ENCODE data around the gene TTC16.

TTC16 gene

GRCh38 chr9:127734747-127735529 lies 19.1 kb downstream of the TTC16 start, which contains the start of gene TOR2A:
Gene TOR2A, minus strand, starts transcription at chr9:127735294. Its CDS starts 24 bp downstream, at chr9:127735270.
- peaks cover 13% of the 10 kb centered on the region for H3K4me1 Mint-ChIP-seq (ENCODE audit: low read depth)
- H3K4me3 Mint-ChIP-seq: peak within 1 kb of the TSS; percentile 88
- DNase-seq (ENCODE audit: low spot score): peak; percentile 96

DNA sequence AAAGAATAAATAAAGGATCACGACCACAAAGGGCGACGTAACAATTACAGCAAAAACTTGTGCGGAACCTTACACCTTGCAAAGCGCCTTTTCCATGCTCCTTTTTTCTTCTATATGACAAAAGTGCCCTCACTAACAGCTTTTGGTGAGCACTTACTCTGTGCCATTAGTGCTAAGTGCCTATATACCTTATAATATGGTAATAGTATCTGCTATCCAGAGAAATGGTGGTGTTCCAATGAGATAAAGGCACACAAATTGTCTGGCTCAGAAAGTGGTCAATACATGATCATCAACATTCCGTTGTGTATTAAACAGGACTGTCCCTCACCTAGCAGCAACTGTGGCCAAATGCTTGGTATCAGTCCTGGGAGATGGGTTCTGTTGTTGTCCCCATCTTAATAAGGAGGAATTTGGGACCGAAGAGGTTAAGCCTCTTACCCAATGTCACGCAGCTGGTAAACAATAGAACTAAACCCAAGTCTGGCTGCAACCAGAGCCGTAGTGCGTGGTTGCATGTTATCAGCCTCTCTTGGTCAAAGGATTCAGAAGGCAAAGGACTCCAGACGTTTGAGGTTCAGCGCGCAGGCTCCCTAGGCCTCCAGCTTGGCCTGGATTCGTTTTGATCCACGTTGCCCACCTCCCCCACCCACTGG lies 19.8 kb downstream of the TTC16 start:
- Mint-ChIP-seq H3K27ac (peak overlapping the region; percentile 94), H3K9me3 (no peaks in the 10 kb centered on the region), H3K4me1 (ENCODE audit: low read depth) (peaks cover 13% of the 10 kb centered on the region), H3K4me3 (peak overlapping the region; percentile 88), H3K27me3 (ENCODE audit: low read depth) (no peaks in the 10 kb centered on the region), H3K36me3 (ENCODE audit: low read depth) (peaks cover 21% of the 10 kb centered on the region)
- DNase-seq (ENCODE audit: low spot score): no peak

More at GRCh38 chr9:127734747-127735529, 19.1 kb downstream of the TTC16 start, which contains the start of gene TOR2A:
- no peaks in the 10 kb centered on the region for H3K27me3 Mint-ChIP-seq (ENCODE audit: low read depth)
- H3K27ac Mint-ChIP-seq: peak within 1 kb of the TSS; percentile 94
- peaks cover 17% of the 10 kb centered on the region for H3K36me3 Mint-ChIP-seq (ENCODE audit: low read depth)
- no peaks in the 10 kb centered on the region for H3K9me3 Mint-ChIP-seq

- peaks cover 10% of the 10 kb centered on the region for H3K4me1 Mint-ChIP-seq (ENCODE audit: low read depth)
- DNase-seq (ENCODE audit: low spot score): no peak
- H3K27ac Mint-ChIP-seq: no peak overlapping the region
- H3K27me3 Mint-ChIP-seq (ENCODE audit: low read depth): no peaks in the 10 kb centered on the region
- H3K4me3 Mint-ChIP-seq: no peak overlapping the region
- H3K36me3 Mint-ChIP-seq (ENCODE audit: low read depth): peaks cover 33% of the 10 kb centered on the region
- no peaks in the 10 kb centered on the region for H3K9me3 Mint-ChIP-seq
Measured at GRCh38 chr9:127738666-127739065, 22.8 kb downstream of the TTC16 start.

GRCh38 chr9:127739614-127740330 lies 23.9 kb downstream of the TTC16 start:
- no peak overlapping the region for H3K4me3 Mint-ChIP-seq
- H3K36me3 Mint-ChIP-seq (ENCODE audit: low read depth): peaks cover 38% of the 10 kb centered on the region
- no peak overlapping the region for H3K27ac Mint-ChIP-seq
- no peaks in the 10 kb centered on the region for H3K9me3 Mint-ChIP-seq
- no peak for DNase-seq (ENCODE audit: low spot score)
- no peaks in the 10 kb centered on the region for H3K27me3 Mint-ChIP-seq (ENCODE audit: low read depth)
- peaks cover 5% of the 10 kb centered on the region for H3K4me1 Mint-ChIP-seq (ENCODE audit: low read depth)

GRCh38 chr9:127741831-127742434 lies 26.1 kb downstream of the TTC16 start:
- Mint-ChIP-seq H3K4me1 (ENCODE audit: low read depth) (no peaks in the 10 kb centered on the region), H3K9me3 (no peaks in the 10 kb centered on the region), H3K27ac (no peak overlapping the region), H3K4me3 (no peak overlapping the region), H3K27me3 (ENCODE audit: low read depth) (no peaks in the 10 kb centered on the region), H3K36me3 (ENCODE audit: low read depth) (peaks cover 43% of the 10 kb centered on the region)
- no peak for DNase-seq (ENCODE audit: low spot score)

- no peak overlapping the region for H3K27ac Mint-ChIP-seq
- no peak overlapping the region for H3K4me3 Mint-ChIP-seq
- no peak for DNase-seq (ENCODE audit: low spot score)
- H3K36me3 Mint-ChIP-seq (ENCODE audit: low read depth): peaks cover 45% of the 10 kb centered on the region
- no peaks in the 10 kb centered on the region for H3K4me1 Mint-ChIP-seq (ENCODE audit: low read depth)
- no peaks in the 10 kb centered on the region for H3K27me3 Mint-ChIP-seq (ENCODE audit: low read depth)
- no peaks in the 10 kb centered on the region for H3K9me3 Mint-ChIP-seq
Measured at GRCh38 chr9:127742435-127743088, 26.7 kb downstream of the TTC16 start.

- Mint-ChIP-seq H3K27ac (no peak overlapping the region), H3K27me3 (ENCODE audit: low read depth) (no peaks in the 10 kb centered on the region), H3K36me3 (ENCODE audit: low read depth) (peaks cover 47% of the 10 kb centered on the region), H3K9me3 (no peaks in the 10 kb centered on the region), H3K4me3 (no peak overlapping the region), H3K4me1 (ENCODE audit: low read depth) (no peaks in the 10 kb centered on the region)
- DNase-seq (ENCODE audit: low spot score): no peak
Measured at GRCh38 chr9:127744398-127745110, 28.7 kb downstream of the TTC16 start.

DNA sequence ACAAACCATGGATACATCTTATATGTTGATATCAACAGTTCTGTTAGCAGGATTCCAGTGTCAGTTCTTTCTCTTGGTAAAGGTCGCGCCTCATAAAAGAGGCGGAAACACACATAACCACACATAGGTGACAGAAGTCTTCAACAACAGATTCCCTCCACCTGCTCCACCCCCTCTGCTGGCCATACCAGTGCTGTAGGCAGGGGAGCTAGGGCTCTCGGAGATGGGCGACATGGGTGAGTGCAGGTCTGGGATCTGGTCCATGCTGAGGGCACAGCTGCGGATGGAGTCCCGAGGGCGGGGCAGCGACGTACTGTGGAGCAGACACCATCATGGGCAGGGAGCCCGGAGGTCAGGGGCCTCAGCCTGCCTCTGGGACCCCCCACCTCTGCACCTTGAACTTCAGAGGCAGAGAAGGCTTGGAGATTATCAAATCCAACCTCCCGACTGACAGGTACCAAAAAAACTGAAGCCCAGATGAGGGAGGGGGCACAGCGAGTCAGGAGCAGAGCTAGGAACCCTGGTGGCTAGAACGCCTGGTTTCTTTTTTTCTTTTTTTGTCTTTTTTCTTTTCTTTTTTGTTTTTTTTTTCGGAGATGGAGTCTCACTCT lies 31.2 kb downstream of the TTC16 start:
- DNase-seq (ENCODE audit: low spot score): no peak
- Mint-ChIP-seq H3K4me3 (no peak overlapping the region), H3K4me1 (ENCODE audit: low read depth) (no peaks in the 10 kb centered on the region)

GRCh38 chr9:127749090-127749787 lies 33.4 kb downstream of the TTC16 start:
- Mint-ChIP-seq H3K4me3 (no peak overlapping the region), H3K27me3 (ENCODE audit: low read depth) (no peaks in the 10 kb centered on the region), H3K4me1 (ENCODE audit: low read depth) (no peaks in the 10 kb centered on the region), H3K36me3 (ENCODE audit: low read depth) (peaks cover 44% of the 10 kb centered on the region), H3K9me3 (no peaks in the 10 kb centered on the region), H3K27ac (no peak overlapping the region)
- DNase-seq (ENCODE audit: low spot score): no peak

More for the DNA sequence above, 31.2 kb downstream of the TTC16 start:
- H3K27ac Mint-ChIP-seq: no peak overlapping the region
- H3K27me3 Mint-ChIP-seq (ENCODE audit: low read depth): no peaks in the 10 kb centered on the region
- H3K36me3 Mint-ChIP-seq (ENCODE audit: low read depth): peaks cover 46% of the 10 kb centered on the region
- no peaks in the 10 kb centered on the region for H3K9me3 Mint-ChIP-seq

DNA sequence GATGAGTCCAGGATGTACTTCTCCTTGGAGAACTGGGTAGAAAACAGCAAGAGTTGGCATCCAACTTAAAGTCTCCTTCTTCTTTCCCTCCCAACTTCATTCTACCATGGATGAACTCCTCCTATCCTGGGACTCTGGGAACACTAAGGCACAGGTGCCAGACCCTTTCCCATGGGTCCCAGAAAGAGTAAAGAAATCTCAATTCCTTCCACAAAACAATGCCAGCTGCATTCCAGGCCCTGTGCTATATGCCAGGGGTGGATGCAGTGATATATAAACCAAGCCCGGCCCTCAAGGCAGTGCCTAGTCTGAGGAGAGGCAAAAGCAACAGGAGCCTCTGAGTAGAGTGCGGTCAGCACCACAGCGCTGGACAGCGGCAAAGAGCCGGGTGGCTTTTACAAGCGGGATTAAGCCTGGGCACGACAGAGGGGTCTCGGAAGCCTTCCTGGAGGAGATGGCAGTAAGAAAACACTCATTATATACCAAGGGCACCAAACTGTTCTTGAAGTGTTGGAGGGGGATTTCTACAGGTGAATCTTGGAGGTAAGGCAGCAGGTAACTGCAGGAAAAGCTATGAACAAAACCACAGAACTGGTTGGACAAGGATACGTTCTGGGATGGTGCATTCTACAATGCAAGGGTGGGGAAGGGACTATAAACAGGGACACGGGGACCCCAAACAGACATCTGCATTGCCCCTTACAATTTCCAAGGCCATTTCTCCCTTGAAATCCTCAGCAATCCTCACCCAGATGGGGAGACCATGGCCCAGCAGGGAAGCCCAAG lies 35.6 kb downstream of the TTC16 start:
- no peaks in the 10 kb centered on the region for H3K27me3 Mint-ChIP-seq (ENCODE audit: low read depth)
- no peak for DNase-seq (ENCODE audit: low spot score)
- H3K36me3 Mint-ChIP-seq (ENCODE audit: low read depth): peaks cover 38% of the 10 kb centered on the region
- H3K4me1 Mint-ChIP-seq (ENCODE audit: low read depth): no peaks in the 10 kb centered on the region
- H3K27ac Mint-ChIP-seq: no peak overlapping the region
- no peaks in the 10 kb centered on the region for H3K9me3 Mint-ChIP-seq
- no peak overlapping the region for H3K4me3 Mint-ChIP-seq

DNA sequence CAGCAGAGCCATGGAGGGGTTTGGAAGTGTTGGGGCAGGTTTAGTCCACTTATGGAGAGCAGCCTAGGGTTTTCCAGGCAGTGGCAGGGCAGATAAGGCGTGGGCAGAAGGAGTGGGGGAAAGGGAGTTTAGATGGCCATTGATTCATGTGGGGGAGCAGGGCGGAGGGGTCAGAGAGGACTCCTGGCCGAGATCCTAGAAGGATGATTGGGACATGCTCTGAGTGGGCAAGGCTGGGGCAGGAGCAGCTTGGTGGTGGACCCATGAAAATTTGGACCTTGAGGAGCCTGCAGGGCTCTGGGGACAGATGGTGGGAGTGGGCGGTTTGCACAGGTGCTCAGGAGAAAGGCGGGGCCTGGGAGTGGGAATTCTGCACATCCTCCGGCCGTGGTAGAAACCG lies 37.3 kb downstream of the TTC16 start:
- Mint-ChIP-seq H3K4me3 (no peak overlapping the region), H3K36me3 (ENCODE audit: low read depth) (peaks cover 29% of the 10 kb centered on the region), H3K27ac (no peak overlapping the region), H3K9me3 (no peaks in the 10 kb centered on the region), H3K4me1 (ENCODE audit: low read depth) (no peaks in the 10 kb centered on the region), H3K27me3 (ENCODE audit: low read depth) (no peaks in the 10 kb centered on the region)
- no peak for DNase-seq (ENCODE audit: low spot score)

DNA sequence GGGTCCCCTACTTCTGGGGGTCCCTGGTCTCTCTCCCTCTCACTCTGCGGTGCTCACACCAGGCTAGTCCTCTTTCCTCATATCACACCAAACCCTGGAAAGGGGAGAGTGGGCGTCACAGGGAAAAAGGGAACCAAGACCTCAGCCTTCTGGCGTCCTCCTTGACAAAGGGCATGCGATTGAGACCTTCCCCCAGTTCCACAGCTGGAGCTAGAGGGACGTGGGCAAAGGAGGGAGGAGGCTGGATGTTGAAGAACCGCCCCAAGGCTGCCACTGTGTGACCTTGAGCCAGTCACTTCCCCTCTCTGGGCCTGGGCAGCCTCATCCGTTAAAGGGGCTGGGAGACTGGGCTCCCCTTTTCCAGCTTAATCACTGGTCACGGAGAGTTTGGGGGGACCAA lies 37.7 kb downstream of the TTC16 start:
- DNase-seq (ENCODE audit: low spot score): no peak
- Mint-ChIP-seq H3K9me3 (no peaks in the 10 kb centered on the region), H3K27ac (no peak overlapping the region), H3K4me1 (ENCODE audit: low read depth) (no peaks in the 10 kb centered on the region), H3K36me3 (ENCODE audit: low read depth) (peaks cover 29% of the 10 kb centered on the region), H3K27me3 (ENCODE audit: low read depth) (no peaks in the 10 kb centered on the region), H3K4me3 (no peak overlapping the region)

Measured in T-helper 2 cell treated with Interferon-gamma antibody and Interleukin-4, amounts not matched to agents 5 μg/mL and 100 μg/mL, for 36 hours (primary cell).